A673 (cell line): ENCODE results near the gene CTSS. TPM values are rescaled to one million over a fixed set of nuclear protein-coding genes. Genes with fewer than 3 reads are reported as not detected.

Experiments
- BruUV-seq: library from RNA; stranded (reverse); fragments of 400-500 nt; replicated peaks from 2 replicates; lab custom pipeline; 2021; lab: Mats Ljungman, UMichigan
- CTCF ChIA-PET: fragments of 300-600 bp; sonication (Branson Sonifier 250); formaldehyde crosslinking; loops from one replicate; lab custom pipeline; 2022; ENCODE audit warnings: antibody characterized with exemption; lab: Charles Lee
- POLR2A ChIA-PET: fragments of 300-600 bp; sonication (Branson Sonifier 250); formaldehyde crosslinking; loops from one replicate; lab custom pipeline; 2022; ENCODE audit warnings: antibody characterized with exemption; ENCODE audit not compliant: low non-redundant PET; lab: Charles Lee
- DNase-seq: peaks from one replicate; pipeline ENCODE4 v3.0.0-alpha.2; 2015; ENCODE audit warnings: low spot score
- H3K27ac ChIP-seq: fragments of 200-600 bp; sonication (generic); 2 replicates; pipeline ENCODE4 v1.5.1; 2016; ENCODE audit warnings: mixed run types, low read depth, mild to moderate bottlenecking, mixed read lengths, antibody characterized with exemption, low read length; ENCODE audit not compliant: poor library complexity, severe bottlenecking
- H3K27me3 ChIP-seq: fragments of 200-600 bp; sonication (generic); replicated peaks from 2 replicates; pipeline ENCODE4 v1.6.1; 2017; ENCODE audit warnings: mixed run types, low read depth, mild to moderate bottlenecking, mixed read lengths, antibody characterized with exemption, low read length; ENCODE audit not compliant: insufficient read depth, poor library complexity
- H3K36me3 ChIP-seq: fragments of 200-600 bp; sonication (generic); 2 replicates; pipeline ENCODE4 v1.6.1; 2016; ENCODE audit warnings: mixed run types, mild to moderate bottlenecking, mixed read lengths, antibody characterized with exemption, low read length; ENCODE audit not compliant: insufficient read depth, poor library complexity, severe bottlenecking
- H3K4me1 ChIP-seq: fragments of 200-600 bp; sonication (generic); 2 replicates; pipeline ENCODE4 v1.6.1; 2017; ENCODE audit warnings: mixed run types, mild to moderate bottlenecking, mixed read lengths, antibody characterized with exemption, low read length; ENCODE audit not compliant: insufficient read depth, poor library complexity, severe bottlenecking
- H3K4me3 ChIP-seq: fragments of 200-600 bp; sonication (generic); 2 replicates; pipeline ENCODE4 v1.5.1; 2016; ENCODE audit warnings: low read depth, mixed run types, mild to moderate bottlenecking, mixed read lengths, low read length; ENCODE audit not compliant: poor library complexity, severe bottlenecking
- H3K9me3 ChIP-seq: fragments of 200-600 bp; sonication (generic); 2 replicates; pipeline ENCODE4 v1.6.1; 2016; ENCODE audit warnings: mixed run types, low read depth, mild to moderate bottlenecking, mixed read lengths, antibody characterized with exemption, low read length; ENCODE audit not compliant: poor library complexity, severe bottlenecking
- CTCF ChIP-seq: fragments of 300-800, 200-600 bp; sonication (generic); conservative IDR thresholded peaks from 2 replicates; pipeline ENCODE4 v1.5.1; 2017; ENCODE audit warnings: low read depth, mild to moderate bottlenecking, antibody characterized with exemption, low read length, moderate library complexity, mixed read lengths
- EZH2 ChIP-seq: fragments of 200-600 bp; sonication (generic); IDR thresholded peaks from 2 replicates; pipeline ENCODE4 v1.6.1; 2017; ENCODE audit warnings: borderline replicate concordance, low read depth, mild to moderate bottlenecking, mixed read lengths, antibody characterized with exemption, low read length; ENCODE audit not compliant: poor library complexity, severe bottlenecking
- intact Hi-C: fragments of 100-400 bp; cut with micrococcal nuclease; formaldehyde crosslinking; loops from one replicate; pipeline ENCODE4 v1.10.0; 2022; ENCODE audit not compliant: unreplicated experiment
- total RNA-seq: library from RNA; stranded (reverse); gene quantifications from 2 replicates; pipeline ENCODE4 v1.2.3, GENCODE V29; 2021

The CTSS gene
- total RNA-seq, 1 experiment from 2014 or later: 3.5 TPM

- Histone ChIP-seq H3K4me3 (no peak overlapping the region), H3K27me3 (no peaks in the 10 kb centered on the region), H3K4me1 (no peaks in the 10 kb centered on the region), H3K27ac (no peak overlapping the region), H3K36me3 (no peaks in the 10 kb centered on the region), H3K9me3 (no peaks in the 10 kb centered on the region)
- intact Hi-C loops: no loop called here
- ChIA-PET CTCF (interaction anchor here (0.6 kb wide), 1 partner anchor 535 kb away, joined by 6 read pairs; no protein-coding TSS in a partner anchor), POLR2A (no interaction called here)
- no peak for TF ChIP-seq EZH2
- no peak for TF ChIP-seq CTCF
- no peak for DNase-seq
- BruUV-seq: no TSS peak
Measured at GRCh38 chr1:150788946-150789345, 23.4 kb upstream of the CTSS start.

GRCh38 chr1:150787455-150787854 is 21.9 kb upstream of the CTSS start:
- CTCF ChIA-PET: interaction anchor here (0.6 kb wide), 1 partner anchor 534 kb away, joined by 3 read pairs; no protein-coding TSS in a partner anchor
- no peak for DNase-seq
- intact Hi-C loops: no loop called here

GRCh38 chr1:150780510-150780909 is 14.9 kb upstream of the CTSS start:
- H3K27ac ChIP-seq: no peak overlapping the region
- no TSS peak for BruUV-seq
- no peaks in the 10 kb centered on the region for H3K9me3 ChIP-seq
- POLR2A ChIA-PET: no interaction called here
- no peak for TF ChIP-seq CTCF
- no peak for TF ChIP-seq EZH2
- intact Hi-C loops: no loop called here
- no peaks in the 10 kb centered on the region for H3K36me3 ChIP-seq
- no peaks in the 10 kb centered on the region for H3K27me3 ChIP-seq
- no peaks in the 10 kb centered on the region for H3K4me1 ChIP-seq
- H3K4me3 ChIP-seq: no peak overlapping the region
- DNase-seq: no peak
- CTCF ChIA-PET: no interaction called here

More at GRCh38 chr1:150787455-150787854, 21.9 kb upstream of the CTSS start:
- no TSS peak for BruUV-seq
- Histone ChIP-seq H3K4me3 (no peak overlapping the region), H3K27ac (no peak overlapping the region), H3K9me3 (no peaks in the 10 kb centered on the region), H3K36me3 (no peaks in the 10 kb centered on the region), H3K4me1 (no peaks in the 10 kb centered on the region), H3K27me3 (no peaks in the 10 kb centered on the region)
- no peak for TF ChIP-seq EZH2
- TF ChIP-seq CTCF: no peak
- POLR2A ChIA-PET: interaction anchor here (0.6 kb wide), 1 partner anchor 218 kb away, joined by 12 read pairs; no protein-coding TSS in a partner anchor
